H1 (cell line): ENCODE results near the gene FBH1. TPM values are rescaled to one million over a fixed set of nuclear protein-coding genes. Genes with fewer than 3 reads are reported as not detected.

Experiments
- CTCF ChIA-PET: fragments of 300-600 bp; sonication (Branson Sonifier 250); formaldehyde crosslinking; loops from one replicate; lab custom pipeline; 2021; ENCODE audit not compliant: partially characterized antibody; lab: Charles Lee
- POLR2A ChIA-PET: fragments of 300-600 bp; sonication (Branson Sonifier 250); formaldehyde crosslinking; loops from one replicate; lab custom pipeline; 2021; ENCODE audit warnings: inconsistent platforms; ENCODE audit not compliant: partially characterized antibody; lab: Charles Lee
- DNase-seq, 2 experiments: peaks; one replicate each; pipeline versions ENCODE4 v3.0.0 to v3.0.0-alpha.2; 2010 to 2022; ENCODE audit warnings: low spot score in 2 of 2, low read depth in 1 of 2, mixed read lengths in 1 of 2
- FAIRE-seq: peaks from 2 replicates; lab custom pipeline; 2011; peaks lifted over from hg19 to GRCh38; lab: Jason Lieb, UNC
- H2AFZ ChIP-seq: 2 replicates; pipeline ENCODE4 v1.8.1; 2012; ENCODE audit warnings: low read length, inconsistent platforms
- H2AK5ac ChIP-seq: 2 replicates; pipeline ENCODE4 v1.6.1; 2013; ENCODE audit warnings: low read depth, low read length
- H2BK120ac ChIP-seq: replicated peaks from 2 replicates; pipeline ENCODE3; 2013; ENCODE audit warnings: low read depth, low read length, inconsistent platforms
- H2BK12ac ChIP-seq: 2 replicates; pipeline ENCODE4 v1.6.1; 2013; ENCODE audit warnings: low read depth, low read length
- H2BK15ac ChIP-seq: 2 replicates; pipeline ENCODE4 v1.6.1; 2013; ENCODE audit warnings: low read length
- H2BK20ac ChIP-seq: 2 replicates; pipeline ENCODE4 v1.6.1; 2013; ENCODE audit warnings: low read length
- H2BK5ac ChIP-seq: 2 replicates; pipeline ENCODE4 v1.6.1; 2013; ENCODE audit warnings: low read depth, low read length
- H3K14ac ChIP-seq: 2 replicates; pipeline ENCODE4 v1.6.1; 2013; ENCODE audit warnings: inconsistent platforms; ENCODE audit not compliant: insufficient read length
- H3K18ac ChIP-seq: 2 replicates; pipeline ENCODE4 v1.6.1; 2013; ENCODE audit warnings: low read length; ENCODE audit errors: extremely low read depth
- H3K23ac ChIP-seq: 2 replicates; pipeline ENCODE4 v1.6.1; 2013; ENCODE audit warnings: inconsistent platforms; ENCODE audit not compliant: insufficient read length
- H3K23me2 ChIP-seq: 2 replicates; pipeline ENCODE4 v1.6.1; 2013; ENCODE audit warnings: low read depth, low read length
- H3K27ac ChIP-seq: 2 replicates; pipeline ENCODE4 v1.6.1; 2011; ENCODE audit warnings: low read depth, low read length, inconsistent platforms
- H3K27me3 ChIP-seq, 4 experiments: replicated peaks in 1 of 4; 1 replicate in 1 of 4; 2 replicates in 3 of 4; pipeline versions ENCODE4 v1.6.1 to v1.8.1; 2011 to 2013; ENCODE audit warnings: low read length in 3 of 4, mild to moderate bottlenecking in 3 of 4, inconsistent platforms in 2 of 4, mixed read lengths in 2 of 4, moderate library complexity in 1 of 4; ENCODE audit not compliant: control insufficient read depth in 3 of 4, insufficient read depth in 3 of 4; ENCODE audit errors: extremely low read depth in 1 of 4
- H3K36me3 ChIP-seq, 4 experiments: 2 replicates each; pipeline versions ENCODE4 v1.6.1 to v1.8.1; 2011 to 2013; ENCODE audit warnings: mild to moderate bottlenecking in 4 of 4, low read length in 3 of 4, moderate library complexity in 2 of 4, control low read depth in 1 of 4, inconsistent platforms in 1 of 4; ENCODE audit not compliant: insufficient read depth in 4 of 4, control insufficient read depth in 2 of 4
- H3K4ac ChIP-seq: replicated peaks from 2 replicates; pipeline ENCODE3; 2013; ENCODE audit warnings: low read length, low read depth, mixed read lengths, inconsistent platforms; ENCODE audit not compliant: insufficient read length
- H3K4me1 ChIP-seq, 4 experiments: replicated peaks in 1 of 4; 1 replicate in 1 of 4; 2 replicates in 3 of 4; pipeline versions ENCODE4 v1.6.1 to v1.8.1; 2011 to 2013; ENCODE audit warnings: low read length in 3 of 4, inconsistent platforms in 2 of 4, mixed read lengths in 1 of 4; ENCODE audit not compliant: insufficient read depth in 4 of 4, control insufficient read depth in 3 of 4
- H3K4me2 ChIP-seq, 2 experiments: 2 replicates each; pipeline versions ENCODE4 v1.6.1 to v1.8.1; 2011 to 2013; ENCODE audit warnings: low read depth in 2 of 2, low read length in 2 of 2, control low read depth in 1 of 2, inconsistent platforms in 1 of 2, mild to moderate bottlenecking in 1 of 2; ENCODE audit not compliant: insufficient read depth in 1 of 2
- H3K4me3 ChIP-seq, 4 experiments: fragments of 200-600, 300-600 bp in 1 of 4; sonication (generic), shearing (Covaris generic), sonication (Bioruptor Twin) in 1 of 4; 2 replicates each; pipeline versions ENCODE4 v1.5.1 to v1.8.1; 2011 to 2016; ENCODE audit warnings: low read length in 4 of 4, low read depth in 3 of 4, control low read depth in 2 of 4, inconsistent platforms in 2 of 4, mild to moderate bottlenecking in 2 of 4, mixed read lengths in 1 of 4, moderate library complexity in 1 of 4; ENCODE audit not compliant: insufficient read depth in 2 of 4; ENCODE audit errors: extremely low read depth in 1 of 4
- H3K56ac ChIP-seq: replicated peaks from 2 replicates; pipeline ENCODE3; 2013; ENCODE audit warnings: low read depth, mild to moderate bottlenecking, mixed read lengths, low read length, inconsistent platforms; ENCODE audit not compliant: insufficient read length
- H3K79me1 ChIP-seq: 2 replicates; pipeline ENCODE4 v1.6.1; 2013; ENCODE audit warnings: low read depth, low read length, control low read depth
- H3K79me2 ChIP-seq, 2 experiments: 2 replicates each; pipeline versions ENCODE4 v1.6.1 to v1.8.1; 2012 to 2013; ENCODE audit warnings: low read length in 2 of 2, mild to moderate bottlenecking in 2 of 2, inconsistent platforms in 1 of 2; ENCODE audit not compliant: insufficient read depth in 2 of 2, control insufficient read depth in 1 of 2
- H3K9ac ChIP-seq, 4 experiments: replicated peaks in 1 of 4; 1 replicate in 1 of 4; 2 replicates in 3 of 4; pipeline versions ENCODE4 v1.6.1 to v1.8.1; 2011 to 2013; ENCODE audit warnings: low read depth in 3 of 4, low read length in 3 of 4, control low read depth in 2 of 4, mild to moderate bottlenecking in 2 of 4, moderate library complexity in 2 of 4, inconsistent platforms in 1 of 4; ENCODE audit errors: extremely low read depth in 1 of 4
- H3K9me3 ChIP-seq, 2 experiments: 2 replicates each; pipeline versions ENCODE4 v1.6.1 to v1.8.1; 2012 to 2013; ENCODE audit warnings: mild to moderate bottlenecking in 2 of 2, moderate library complexity in 2 of 2, control low read depth in 1 of 2, inconsistent platforms in 1 of 2, low read depth in 1 of 2, low read length in 1 of 2, mixed read lengths in 1 of 2; ENCODE audit not compliant: insufficient read depth in 2 of 2
- H4K20me1 ChIP-seq, 2 experiments: replicated peaks in 1 of 2; 2 replicates each; pipeline versions ENCODE3 to v1.8.1; 2011 to 2013; ENCODE audit warnings: inconsistent platforms in 2 of 2, low read length in 2 of 2, mild to moderate bottlenecking in 1 of 2; ENCODE audit not compliant: insufficient read depth in 2 of 2, control insufficient read depth in 1 of 2
- H4K5ac ChIP-seq: 2 replicates; pipeline ENCODE4 v1.6.1; 2013; ENCODE audit warnings: low read length, low read depth, mixed read lengths, inconsistent platforms; ENCODE audit not compliant: insufficient read length
- H4K8ac ChIP-seq: 2 replicates; pipeline ENCODE4 v1.8.0; 2013; ENCODE audit warnings: mild to moderate bottlenecking, moderate library complexity, low read length, inconsistent platforms; ENCODE audit not compliant: insufficient read depth; ENCODE audit errors: extremely low read depth
- H4K91ac ChIP-seq: replicated peaks from 2 replicates; pipeline ENCODE3; 2013; ENCODE audit warnings: low read length, mixed read lengths, inconsistent platforms; ENCODE audit not compliant: insufficient read length
- CTBP2 ChIP-seq: IDR thresholded peaks from 2 replicates; pipeline ENCODE4 v1.7.0; 2011; ENCODE audit warnings: borderline replicate concordance, mild to moderate bottlenecking, moderate library complexity, mixed read lengths, low read length; ENCODE audit not compliant: insufficient read depth, insufficient read length
- E2F6 ChIP-seq: IDR thresholded peaks from 2 replicates; pipeline ENCODE4 v1.6.1; 2012; ENCODE audit warnings: inconsistent platforms
- GABPA ChIP-seq: IDR thresholded peaks from 2 replicates; pipeline ENCODE4 v1.6.1; 2011; ENCODE audit warnings: mild to moderate bottlenecking, low read length, moderate library complexity, borderline replicate concordance; ENCODE audit not compliant: insufficient read depth
- HDAC6 ChIP-seq: IDR thresholded peaks from one replicate; pipeline ENCODE4 v1.7.1; 2012; ENCODE audit warnings: low read depth, mild to moderate bottlenecking, inconsistent platforms, low read length, moderate library complexity
- POLR2AphosphoS5 ChIP-seq: IDR thresholded peaks from 2 replicates; pipeline ENCODE4 v1.6.1; 2011; ENCODE audit warnings: low read depth, low read length
- SP2 ChIP-seq: IDR thresholded peaks from 2 replicates; pipeline ENCODE4 v1.6.1; 2012; ENCODE audit warnings: mild to moderate bottlenecking, low read length, inconsistent platforms
- SP4 ChIP-seq: IDR thresholded peaks from 2 replicates; pipeline ENCODE4 v1.6.1; 2012; ENCODE audit warnings: low read length, inconsistent platforms
- TAF7 ChIP-seq: optimal IDR thresholded peaks from 2 replicates; pipeline ENCODE3; 2011; ENCODE audit warnings: low read depth, mild to moderate bottlenecking, inconsistent platforms, low read length, moderate library complexity, borderline replicate concordance
- YY1 ChIP-seq: IDR thresholded peaks from 2 replicates; pipeline ENCODE4 v1.6.1; 2011; ENCODE audit warnings: low read depth, mild to moderate bottlenecking, low read length
- ZNF274 ChIP-seq: IDR thresholded peaks from 2 replicates; pipeline ENCODE4 v1.7.0; 2012; ENCODE audit warnings: low read length, borderline replicate concordance; ENCODE audit errors: extremely low read depth
- WGBS, 2 experiments: shearing (Covaris generic) in 1 of 2; methylation state at CpG; one replicate each; pipeline versions ENCODE4 v1.1.6 to v1.1.7; 2013 to 2015; ENCODE audit warnings: low lambda C conversion rate in 2 of 2, mixed read lengths in 2 of 2, inconsistent platforms in 1 of 2, low coverage in 1 of 2, missing lambda C conversion rate in 1 of 2; ENCODE audit not compliant: insufficient replicate concordance in 2 of 2, insufficient coverage in 1 of 2, insufficient read length in 1 of 2; ENCODE audit errors: extremely low coverage in 1 of 2, missing lambda C conversion rate in 1 of 2; 5-methylcytosine and 5-hydroxymethylcytosine counted together
- polyA plus RNA-seq, 7 experiments: library from polyadenylated mRNA; depleted of rRNA in 3 of 7; stranded (reverse) in 5 of 7; unstranded in 2 of 7; fragments of >200 nt in 5 of 7; fragments of 200-250 nt in 2 of 7; gene quantifications; 1 replicate in 5 of 7; 2 replicates in 1 of 7; 4 replicates in 1 of 7; pipeline versions ENCODE4 v1.2.1 to v1.2.3, GENCODE V29; 2011 to 2013; ENCODE audit warnings: missing spikeins in 2 of 7, mixed read lengths in 2 of 7
- total RNA-seq: library from RNA; stranded (reverse); fragmentation: NEBNext Ultra II Directional; extraction: Animal tissue kit (Norgen Biotek cat#: 25700); gene quantifications from 2 replicates; pipeline ENCODE4 v1.2.1, GENCODE V29; 2021

Gene FBH1
- total and polyA plus RNA-seq, 2 of the 8 experiments (the other 6 are each of a cell fraction or from before 2014, with no cell fraction given): 31.1 to 51.8 TPM

- no peak overlapping the region for H3K4ac ChIP-seq
- no peak overlapping the region for H2BK20ac ChIP-seq
- no peak overlapping the region for H2AK5ac ChIP-seq
- DNase-seq: no peak
- no peaks in the 10 kb centered on the region for H3K23me2 ChIP-seq
- H4K8ac ChIP-seq: no peak overlapping the region
- no peak overlapping the region for H3K23ac ChIP-seq
- ChIA-PET CTCF (no interaction called here), POLR2A (no interaction called here)
- no peak overlapping the region for H3K9ac ChIP-seq
- no peak overlapping the region for H2BK15ac ChIP-seq
- no peak overlapping the region for H3K56ac ChIP-seq
- no peaks in the 10 kb centered on the region for H3K79me2 ChIP-seq
- 73% methylated on average over 6 of the region's 6 CpGs; no CpG with 5 or more reads in 1 of the 2 experiments for WGBS, 2 experiments
- H2BK120ac ChIP-seq: no peak overlapping the region
- H3K4me1 ChIP-seq: no peaks in the 10 kb centered on the region
- H3K27me3 ChIP-seq: 0 out of 7 replicates have a peak, but pooled peaks cover 0 to 2% (median 0%) of the 10 kb centered on the region in 4 experiments
- no peak overlapping the region for H4K5ac ChIP-seq
- H3K14ac ChIP-seq: no peak overlapping the region
- H3K18ac ChIP-seq: no peak overlapping the region
- H2BK5ac ChIP-seq: no peak overlapping the region
- H3K9me3 ChIP-seq: no peaks in the 10 kb centered on the region
- no peak for FAIRE-seq
- H4K20me1 ChIP-seq: no peaks in the 10 kb centered on the region
- no peak overlapping the region for H3K4me3 ChIP-seq
- no peak overlapping the region for H2AFZ ChIP-seq
- no peaks in the 10 kb centered on the region for H3K79me1 ChIP-seq
- no peak overlapping the region for H3K27ac ChIP-seq
- no peaks in the 10 kb centered on the region for H3K36me3 ChIP-seq
- no peak overlapping the region for H3K4me2 ChIP-seq
- no peak for TF ChIP-seq SP4
- no peak for TF ChIP-seq YY1
- no peak for TF ChIP-seq GABPA
- TF ChIP-seq ZNF274: no peak
- no peak for TF ChIP-seq SP2
- no peak for TF ChIP-seq CTBP2
- TF ChIP-seq POLR2AphosphoS5: no peak
- TF ChIP-seq TAF7: no peak
- TF ChIP-seq E2F6: no peak
- no peak for TF ChIP-seq HDAC6
- H4K91ac ChIP-seq: no peak overlapping the region
- no peak overlapping the region for H2BK12ac ChIP-seq
Measured at GRCh38 chr10:5958675-5959074, 68.6 kb downstream of the FBH1 start.
